Karpas-422 (cell line): ENCODE results near the gene DENND6B. TPM values are rescaled to one million over a fixed set of nuclear protein-coding genes. Genes with fewer than 3 reads are reported as not detected.
"Not testable (repeated sequence)": the region's sequence is repeated elsewhere in the genome, so short reads cannot be mapped to it uniquely, and the experiment has no call there.

Source experiments
- DNase-seq: peaks from one replicate; pipeline ENCODE4 v3.0.0-alpha.2; 2015
- H2AFZ ChIP-seq: fragments of 200-600 bp; sonication (generic); 2 replicates; pipeline ENCODE4 v1.6.1; 2014; ENCODE audit warnings: antibody characterized with exemption, low read length, mixed read lengths
- H3K27ac ChIP-seq: fragments of 200-600 bp; sonication (generic); 2 replicates; pipeline ENCODE4 v1.5.1; 2014; ENCODE audit warnings: mild to moderate bottlenecking, low read length, moderate library complexity
- H3K27me3 ChIP-seq: fragments of 200-600 bp; sonication (generic); 2 replicates; pipeline ENCODE4 v1.6.1; 2014; ENCODE audit warnings: low read length, mixed read lengths
- H3K36me3 ChIP-seq: fragments of 200-600 bp; sonication (generic); 2 replicates; pipeline ENCODE4 v1.6.1; 2014; ENCODE audit warnings: low read length, mixed read lengths; ENCODE audit not compliant: insufficient read depth
- H3K4me1 ChIP-seq: fragments of 200-600 bp; sonication (generic); 2 replicates; pipeline ENCODE4 v1.6.1; 2014; ENCODE audit warnings: mild to moderate bottlenecking, low read length, mixed read lengths
- H3K4me2 ChIP-seq: fragments of 200-600 bp; sonication (generic); 2 replicates; pipeline ENCODE4 v1.6.1; 2014; ENCODE audit warnings: low read length, low read depth, mild to moderate bottlenecking; ENCODE audit not compliant: poor library complexity, severe bottlenecking
- H3K4me3 ChIP-seq: fragments of 200-600 bp; sonication (generic); 2 replicates; pipeline ENCODE4 v1.5.1; 2014; ENCODE audit warnings: mild to moderate bottlenecking, antibody characterized with exemption, low read length, mixed read lengths
- H3K79me2 ChIP-seq: fragments of 200-600 bp; sonication (generic); 2 replicates; pipeline ENCODE4 v1.6.1; 2014; ENCODE audit warnings: mild to moderate bottlenecking, low read length, mixed read lengths
- H3K9ac ChIP-seq: fragments of 200-600 bp; sonication (generic); 2 replicates; pipeline ENCODE4 v1.6.0; 2014; ENCODE audit warnings: low read length
- H3K9me2 ChIP-seq: fragments of 200-600 bp; sonication (generic), shearing (Covaris generic); replicated peaks from 2 replicates; pipeline ENCODE4 v1.6.0; 2014; ENCODE audit warnings: mild to moderate bottlenecking, low read length, moderate library complexity; ENCODE audit not compliant: insufficient read depth
- H3K9me3 ChIP-seq: fragments of 300-700, 200-600 bp; sonication (generic); 2 replicates; pipeline ENCODE4 v1.6.1; 2014; ENCODE audit warnings: low read length, mixed read lengths
- H4K20me1 ChIP-seq: fragments of 200-600 bp; sonication (generic); 2 replicates; pipeline ENCODE4 v1.6.1; 2014; ENCODE audit warnings: mild to moderate bottlenecking, antibody characterized with exemption, low read length, low read depth; ENCODE audit not compliant: insufficient read depth
- total RNA-seq: library from RNA; depleted of rRNA; stranded (reverse); fragments of >200 nt; shearing (Covaris generic); gene quantifications from 2 replicates; pipeline ENCODE4 v1.2.3, GENCODE V29; 2014; ENCODE audit warnings: low replicate concordance

The DENND6B gene
- total RNA-seq, 1 experiment from 2014 or later = 2.7 TPM

DNA sequence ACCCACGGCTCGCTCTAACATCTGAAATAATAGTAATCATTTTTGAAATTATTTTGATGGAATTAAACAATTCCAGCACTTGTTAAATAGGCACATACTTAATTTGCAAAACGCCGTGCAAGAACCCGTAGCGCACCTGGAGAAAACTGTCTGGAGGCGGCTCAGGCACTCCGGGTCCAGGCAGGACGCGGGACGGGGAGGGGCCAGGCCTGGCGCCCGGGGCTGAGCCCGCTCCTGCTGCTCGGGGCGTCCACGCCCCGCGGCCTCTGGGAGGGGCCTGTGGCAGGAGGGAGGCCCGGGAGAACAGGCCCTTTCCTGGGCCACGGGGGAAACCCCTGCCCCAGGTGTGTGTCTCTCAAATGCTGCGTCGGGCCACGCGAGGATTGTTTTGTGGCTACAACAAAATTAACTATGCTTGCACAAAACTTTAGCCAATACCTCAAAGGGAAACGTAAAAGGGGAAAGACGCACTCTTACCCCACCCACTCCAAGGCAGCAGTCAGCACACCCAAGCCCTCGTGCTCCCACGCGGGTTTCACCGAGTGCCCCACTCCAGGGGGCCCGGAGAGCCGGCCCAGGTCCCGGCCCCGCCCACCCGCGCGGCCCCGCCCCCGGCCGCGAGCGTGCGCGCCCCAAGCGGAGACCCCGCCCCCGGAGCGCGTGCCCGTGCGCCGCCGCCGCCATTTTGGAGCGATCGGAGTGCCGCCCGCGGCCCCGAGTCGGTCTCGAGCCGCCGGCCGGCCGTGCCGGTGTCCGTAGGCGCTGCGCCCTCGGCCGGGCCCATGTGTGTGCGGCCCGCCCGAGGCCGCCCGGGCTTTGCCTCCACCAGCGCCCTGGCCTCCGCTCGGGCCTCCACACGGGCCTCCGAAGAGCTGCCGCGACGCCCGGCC, 16.1 kb upstream of the DENND6B start, which contains the start of gene PPP6R2:
Gene PPP6R2 (plus strand): TSS at position 677 of the 890 bp plus-strand sequence. CDS start 50,582 bp downstream, outside the sequence.
- H3K4me2 ChIP-seq = peak within 1 kb of the TSS; percentile 83
- H3K79me2 ChIP-seq = peaks cover 23% of the 10 kb centered on the region
- no peaks in the 10 kb centered on the region for H3K27me3 ChIP-seq
- no peaks in the 10 kb centered on the region for H4K20me1 ChIP-seq
- peaks cover 10% of the 10 kb centered on the region for H3K9me3 ChIP-seq
- H3K4me3 ChIP-seq = peak within 1 kb of the TSS; percentile 92
- DNase-seq = peak; percentile 93
- H3K9me2 ChIP-seq = 0 out of 2 replicates have a peak, but pooled peaks cover 3% of the 10 kb centered on the region
- no peaks in the 10 kb centered on the region for H3K36me3 ChIP-seq
- peak within 1 kb of the TSS; percentile 74 for H3K27ac ChIP-seq
- H3K9ac ChIP-seq = peak within 1 kb of the TSS; percentile 96
- H2AFZ ChIP-seq = peak within 1 kb of the TSS; percentile 87
- peaks cover 11% of the 10 kb centered on the region for H3K4me1 ChIP-seq

DNA sequence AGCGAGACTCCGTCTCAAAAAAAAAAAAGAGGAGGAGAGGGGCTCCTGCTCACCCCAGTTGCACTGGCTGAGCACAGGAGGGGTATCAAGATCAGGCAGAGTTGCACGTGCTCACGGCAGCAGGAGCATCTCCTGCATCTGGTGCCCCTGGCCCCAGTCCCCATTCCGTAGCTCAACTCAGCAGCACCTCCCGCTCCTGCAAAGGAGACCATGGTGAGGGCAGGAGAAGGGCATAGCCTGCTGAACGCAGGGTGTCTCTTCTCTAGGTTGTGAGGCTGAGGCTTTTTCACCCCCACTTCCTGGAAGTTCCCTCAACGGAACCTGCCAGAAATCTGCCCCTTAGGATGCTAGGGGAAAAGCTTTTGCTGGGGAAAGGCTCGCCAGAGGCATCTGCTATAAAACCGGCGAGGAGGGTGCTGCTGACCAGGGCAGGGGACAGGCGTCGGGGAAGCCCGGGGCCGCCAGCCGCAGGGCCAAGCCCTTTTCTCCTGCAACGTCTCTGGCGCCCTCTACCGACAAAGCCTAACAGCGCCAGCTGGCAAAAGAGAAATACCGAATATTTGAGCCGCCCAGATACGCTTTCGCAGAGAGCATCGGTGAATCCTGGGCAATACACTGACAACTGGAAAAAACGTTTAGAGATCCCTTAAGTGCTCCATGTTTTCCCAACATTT, 15.3 kb upstream of the DENND6B start:
- peak overlapping the region; percentile 96 for H3K9ac ChIP-seq
- H3K79me2 ChIP-seq = peaks cover 15% of the 10 kb centered on the region
- H3K9me3 ChIP-seq = peaks cover 10% of the 10 kb centered on the region
- no peak overlapping the region for H2AFZ ChIP-seq
- H3K9me2 ChIP-seq = 0 out of 2 replicates have a peak, but pooled peaks cover 3% of the 10 kb centered on the region
- H4K20me1 ChIP-seq = no peaks in the 10 kb centered on the region
- peak overlapping the region; percentile 92 for H3K4me3 ChIP-seq
- H3K4me1 ChIP-seq = peaks cover 11% of the 10 kb centered on the region
- peak overlapping the region; percentile 74 for H3K27ac ChIP-seq
- H3K36me3 ChIP-seq = no peaks in the 10 kb centered on the region
- peak overlapping the region; percentile 83 for H3K4me2 ChIP-seq
- peak; percentile 96 for DNase-seq
- no peaks in the 10 kb centered on the region for H3K27me3 ChIP-seq

DNA sequence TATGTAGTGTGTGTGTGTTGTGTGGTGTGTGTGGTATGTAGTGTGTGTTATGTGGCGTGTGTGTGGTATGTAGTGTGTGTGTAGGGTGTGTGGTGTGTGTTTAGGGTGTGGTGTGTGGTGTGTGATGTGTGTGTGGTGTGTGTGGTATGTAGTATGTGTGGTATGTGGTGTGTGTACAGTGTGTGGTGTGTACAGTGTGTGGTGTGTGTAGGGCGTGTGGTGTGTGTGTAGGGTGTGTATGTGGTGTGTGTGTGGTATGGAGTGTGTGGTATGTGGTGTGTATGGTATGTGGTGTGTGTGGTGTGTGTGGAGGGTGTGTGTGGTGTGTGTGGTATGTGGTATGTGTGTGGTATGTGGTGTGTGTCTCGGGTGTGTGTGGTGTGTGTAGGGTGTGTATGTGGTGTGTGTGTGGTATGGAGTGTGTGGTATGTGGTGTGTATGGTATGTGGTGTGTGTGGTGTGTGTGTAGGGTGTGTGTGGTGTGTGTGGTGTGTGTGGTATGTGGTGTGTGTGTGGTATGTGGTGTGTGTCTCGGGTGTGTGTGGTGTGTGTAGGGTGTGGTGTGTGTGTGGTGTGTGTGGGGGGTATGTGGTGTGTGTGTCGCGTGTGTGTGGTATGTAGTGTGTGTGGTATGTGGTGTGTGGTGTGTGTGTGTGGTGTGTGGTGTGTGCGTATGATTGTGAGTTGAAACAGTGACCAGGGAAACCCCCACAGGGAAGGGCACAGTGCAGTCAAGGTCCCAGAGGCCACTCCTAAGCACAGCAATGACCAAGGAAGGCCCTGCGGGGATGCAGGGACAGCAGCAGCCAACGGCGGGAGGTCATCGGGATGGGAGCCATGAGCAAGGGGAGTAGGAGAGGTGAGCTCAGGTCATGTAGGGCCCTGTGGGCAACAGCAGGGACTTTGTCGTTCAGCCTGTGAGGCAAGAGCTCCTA, 13.4 kb upstream of the DENND6B start:
- peak; percentile 49 for DNase-seq
- Histone ChIP-seq H3K4me2 (no peak overlapping the region), H3K27ac (no peak overlapping the region)

DNA sequence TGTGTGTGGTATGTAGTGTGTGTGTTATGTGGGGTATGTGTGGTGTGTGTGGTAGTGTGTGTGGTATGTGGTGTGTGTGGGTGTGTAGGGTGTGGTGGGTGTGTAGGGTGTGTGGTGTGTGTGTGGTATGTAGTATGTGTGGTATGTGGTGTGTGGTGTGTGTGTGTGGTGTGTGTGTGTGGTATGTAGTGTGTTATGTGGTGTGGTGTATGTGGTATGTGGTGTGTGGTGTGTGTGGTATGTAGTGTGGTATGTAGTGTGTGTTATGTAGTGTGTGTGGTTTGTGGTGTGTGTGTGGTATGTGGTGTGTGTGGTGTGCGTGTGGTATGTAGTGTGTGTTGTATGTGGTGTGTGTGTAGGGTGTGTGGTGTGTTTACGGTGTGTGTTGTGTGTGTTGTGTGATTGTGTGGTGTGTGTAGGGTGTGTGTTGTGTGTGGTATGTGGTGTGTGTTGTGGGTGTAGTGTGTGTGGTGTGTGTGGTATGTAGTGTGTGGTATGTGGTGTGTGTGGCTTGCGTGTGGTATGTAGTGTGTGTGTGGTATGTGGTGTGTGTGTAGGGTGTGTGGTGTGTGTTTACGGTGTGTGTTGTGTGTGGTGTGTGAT, 12.1 kb upstream of the DENND6B start:
- Histone ChIP-seq H3K9ac (no peak overlapping the region), H3K79me2 (peaks cover 3% of the 10 kb centered on the region; the same call in 1 of the 2 replicates)

More for the DNA sequence above, 13.4 kb upstream of the DENND6B start:
- Histone ChIP-seq H3K4me3 (no peak overlapping the region), H3K27me3 (no peaks in the 10 kb centered on the region), H4K20me1 (no peaks in the 10 kb centered on the region), H3K9me2 (0 out of 2 replicates have a peak, but pooled peaks cover 3% of the 10 kb centered on the region), H3K9me3 (peaks cover 10% of the 10 kb centered on the region), H3K36me3 (no peaks in the 10 kb centered on the region), H3K9ac (no peak overlapping the region), H3K4me1 (peaks cover 11% of the 10 kb centered on the region), H3K79me2 (peaks cover 3% of the 10 kb centered on the region; the same call in 1 of the 2 replicates), H2AFZ (no peak overlapping the region)

DNA sequence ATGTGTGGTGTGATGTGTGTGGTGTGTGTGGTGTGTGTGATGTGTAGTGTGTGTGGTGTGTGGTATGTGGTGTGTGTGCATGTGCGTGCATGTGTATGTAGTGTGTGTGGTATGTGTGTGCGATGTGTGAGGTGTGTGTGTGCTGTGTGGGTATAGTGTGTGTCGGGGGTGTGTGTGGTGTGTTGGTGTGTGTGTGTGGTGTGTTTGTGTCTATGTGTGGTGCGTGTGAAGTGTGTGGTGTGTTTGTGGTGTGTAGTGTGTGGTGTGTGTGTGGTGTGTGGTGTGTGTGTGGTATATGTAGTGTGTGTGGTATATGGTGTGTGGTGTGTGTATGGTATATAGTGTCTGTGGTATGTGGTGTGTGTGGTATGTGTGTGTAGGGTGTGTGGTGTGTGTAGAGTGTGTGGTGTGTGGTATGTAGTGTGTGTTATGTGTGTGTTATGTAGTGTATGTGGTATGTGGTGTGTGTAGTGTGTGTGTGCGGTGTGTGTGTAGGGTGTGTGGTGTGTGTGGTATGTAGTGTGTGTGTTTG, 11.3 kb upstream of the DENND6B start:
- Histone ChIP-seq H3K36me3 (no peaks in the 10 kb centered on the region), H3K9ac (no peak overlapping the region), H3K4me3 (no peak overlapping the region), H3K9me2 (0 out of 2 replicates have a peak, but pooled peaks cover 3% of the 10 kb centered on the region), H3K79me2 (no peaks in the 10 kb centered on the region), H3K4me1 (peaks cover 24% of the 10 kb centered on the region), H3K4me2 (no peak overlapping the region), H2AFZ (no peak overlapping the region), H3K27me3 (no peaks in the 10 kb centered on the region), H4K20me1 (no peaks in the 10 kb centered on the region), H3K9me3 (peaks cover 10% of the 10 kb centered on the region), H3K27ac (no peak overlapping the region)
- DNase-seq = no peak

More for the DNA sequence above, 12.1 kb upstream of the DENND6B start:
- Histone ChIP-seq H3K9me2 (0 out of 2 replicates have a peak, but pooled peaks cover 3% of the 10 kb centered on the region), H3K27ac (no peak overlapping the region), H3K27me3 (no peaks in the 10 kb centered on the region), H2AFZ (no peak overlapping the region), H3K4me1 (peaks cover 19% of the 10 kb centered on the region), H3K9me3 (peaks cover 10% of the 10 kb centered on the region), H3K36me3 (no peaks in the 10 kb centered on the region), H4K20me1 (no peaks in the 10 kb centered on the region), H3K4me3 (no peak overlapping the region), H3K4me2 (no peak overlapping the region)
- DNase-seq = no peak

DNA sequence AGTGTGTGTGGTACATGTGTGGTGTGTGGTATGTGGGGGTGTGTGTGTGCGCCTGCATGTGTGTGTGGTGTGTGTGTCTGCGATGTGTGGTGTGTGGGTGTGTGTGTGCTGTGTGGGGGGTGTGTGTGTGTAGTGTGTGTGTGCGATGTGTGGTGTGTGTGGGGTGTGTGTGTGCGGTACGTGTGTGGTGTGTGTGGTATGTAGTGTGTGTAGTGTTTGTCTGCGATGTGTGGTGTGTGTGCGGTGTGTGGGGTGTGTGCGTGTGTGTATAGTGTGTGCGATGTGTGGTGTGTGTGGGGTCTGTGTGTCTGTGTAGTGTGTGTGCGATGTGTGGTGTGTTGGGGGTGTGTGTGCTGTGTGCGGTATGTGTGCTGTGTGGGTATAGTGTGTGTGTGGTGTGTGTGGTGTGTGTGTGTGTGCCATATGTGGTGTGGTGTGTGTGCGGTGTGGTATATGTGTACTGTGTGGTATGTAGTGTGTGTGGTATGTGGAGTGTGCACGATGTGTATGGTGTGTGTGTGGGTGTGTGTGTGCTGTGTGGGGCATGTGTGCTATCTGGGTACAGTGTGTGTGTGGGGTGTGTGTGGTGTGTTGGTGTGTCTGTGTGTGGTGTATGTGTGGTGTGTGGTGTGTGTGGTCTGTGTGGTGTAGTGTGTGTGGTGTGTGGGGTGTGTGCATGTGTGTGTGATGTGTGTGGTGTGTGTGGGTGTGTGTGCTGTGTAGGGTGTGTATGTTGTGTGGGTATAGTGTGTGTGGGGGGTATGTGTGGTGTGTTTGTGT, 10.6 kb upstream of the DENND6B start:
- Histone ChIP-seq H2AFZ (no peak overlapping the region), H3K4me2 (no peak overlapping the region), H3K4me3 (no peak overlapping the region), H3K36me3 (no peaks in the 10 kb centered on the region), H3K27ac (no peak overlapping the region), H3K79me2 (no peaks in the 10 kb centered on the region), H4K20me1 (no peaks in the 10 kb centered on the region), H3K9me2 (0 out of 2 replicates have a peak, but pooled peaks cover 3% of the 10 kb centered on the region), H3K9me3 (peaks cover 10% of the 10 kb centered on the region), H3K9ac (no peak overlapping the region), H3K27me3 (no peaks in the 10 kb centered on the region), H3K4me1 (peaks cover 18% of the 10 kb centered on the region)
- DNase-seq = no peak

DNA sequence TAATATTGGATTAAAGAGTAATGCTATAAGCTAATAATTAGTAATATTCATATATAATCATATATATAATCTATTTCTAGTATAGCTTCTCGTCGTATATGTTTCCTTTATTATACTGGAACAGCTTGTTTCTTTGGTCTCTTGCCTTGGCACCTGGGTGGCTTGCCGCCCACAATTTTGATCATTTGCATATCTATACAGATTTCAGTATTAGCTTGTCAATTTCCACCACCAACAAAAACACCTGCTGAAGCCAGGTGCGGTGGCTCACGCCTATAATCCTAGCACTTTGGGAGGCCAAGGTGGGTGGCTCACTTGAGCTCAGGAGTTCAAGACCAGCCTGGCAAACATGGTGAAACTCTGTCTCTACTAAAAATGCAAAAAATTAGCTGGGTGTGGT, 7.6 kb upstream of the DENND6B start:
- DNase-seq, H2AFZ ChIP-seq, H3K9me2 ChIP-seq, H3K79me2 ChIP-seq, H3K9ac ChIP-seq, H3K27ac ChIP-seq, H4K20me1 ChIP-seq, H3K4me3 ChIP-seq, H3K36me3 ChIP-seq, H3K4me2 ChIP-seq, H3K27me3 ChIP-seq: not testable (repeated sequence)
- Histone ChIP-seq H3K4me1 (peaks cover 13% of the 10 kb centered on the region), H3K9me3 (peaks cover 10% of the 10 kb centered on the region)
